CD4-positive, alpha-beta memory T cell (primary cell): ENCODE results near the gene AGBL2. TPM values are rescaled to one million over a fixed set of nuclear protein-coding genes. Genes with fewer than 3 reads are reported as not detected.
A peak's percentile ranks its signal among the peaks of the same experiment; 100 is the strongest.

Experiments used
- CTCF ChIA-PET: fragments of 350-600 bp; sonication (Branson Sonifier 250); formaldehyde crosslinking; loops from one replicate; lab custom pipeline; 2021; ENCODE audit warnings: inconsistent platforms; ENCODE audit not compliant: partially characterized antibody; lab: Charles Lee
- POLR2A ChIA-PET: fragments of 350-600 bp; sonication (Branson Sonifier 250); formaldehyde crosslinking; loops from one replicate; lab custom pipeline; 2021; ENCODE audit not compliant: partially characterized antibody; lab: Charles Lee
- DNase-seq, 5 donors: peaks; one replicate each; pipeline versions ENCODE4 v3.0.0 to v3.0.0-alpha.2; 2020 to 2022; ENCODE audit warnings: mixed read lengths in 1 of 5
- H3K27ac ChIP-seq: one replicate; pipeline ENCODE4 v1.7.0; 2013; ENCODE audit warnings: low read depth, low read length
- H3K27me3 ChIP-seq: 2 replicates; pipeline ENCODE4 v1.7.0; 2013; ENCODE audit warnings: mild to moderate bottlenecking, low read length, moderate library complexity; ENCODE audit not compliant: insufficient read depth
- H3K36me3 ChIP-seq: 2 replicates; pipeline ENCODE4 v1.7.0; 2013; ENCODE audit warnings: mild to moderate bottlenecking, low read length, moderate library complexity; ENCODE audit not compliant: insufficient read depth
- H3K4me1 ChIP-seq: 2 replicates; pipeline ENCODE4 v1.7.0; 2013; ENCODE audit warnings: mild to moderate bottlenecking, low read length, moderate library complexity; ENCODE audit not compliant: insufficient read depth
- H3K4me3 ChIP-seq, 2 donors: one replicate each; pipeline ENCODE4 v1.7.0; 2013; ENCODE audit warnings: low read length in 2 of 2, mild to moderate bottlenecking in 1 of 2
- H3K9me3 ChIP-seq, 2 donors: one replicate each; pipeline ENCODE4 v1.7.0; 2013; ENCODE audit warnings: low read length in 2 of 2, control low read depth in 1 of 2; ENCODE audit not compliant: control insufficient read depth in 1 of 2
- H3K27ac Mint-ChIP-seq, 7 donors: one replicate each; pipeline ENCODE4 v1.8.0; 2020 to 2021; ENCODE audit warnings: mixed read lengths in 7 of 7, mild to moderate bottlenecking in 6 of 7, inconsistent platforms in 3 of 7, moderate library complexity in 3 of 7
- H3K27me3 Mint-ChIP-seq, 2 donors: one replicate each; pipeline ENCODE4 v1.8.0; 2020 to 2021; ENCODE audit warnings: mixed read lengths in 2 of 2
- H3K36me3 Mint-ChIP-seq, 2 donors: one replicate each; pipeline ENCODE4 v1.8.0; 2020 to 2021; ENCODE audit warnings: mixed read lengths in 2 of 2, inconsistent platforms in 1 of 2, mild to moderate bottlenecking in 1 of 2
- H3K4me1 Mint-ChIP-seq, 4 donors: one replicate each; pipeline ENCODE4 v1.8.0; 2020 to 2021; ENCODE audit warnings: mixed read lengths in 4 of 4, mild to moderate bottlenecking in 1 of 4
- H3K4me3 Mint-ChIP-seq, 8 donors: one replicate each; pipeline ENCODE4 v1.8.0; 2020 to 2021; ENCODE audit warnings: mixed read lengths in 8 of 8, mild to moderate bottlenecking in 7 of 8, moderate library complexity in 6 of 8, inconsistent platforms in 3 of 8
- H3K9me3 Mint-ChIP-seq, 8 donors: one replicate each; pipeline ENCODE4 v1.8.0; 2020 to 2021; ENCODE audit warnings: mixed read lengths in 8 of 8, mild to moderate bottlenecking in 5 of 8, inconsistent platforms in 3 of 8, moderate library complexity in 1 of 8
- intact Hi-C: fragments of 100-400 bp; cut with micrococcal nuclease; formaldehyde crosslinking; loops from one replicate; pipeline ENCODE4 v1.15.1; 2023
- polyA plus RNA-seq, 2 donors: library from polyadenylated mRNA; unstranded; fragments of 300-500 nt; fragmentation: Illumina TruSeq; gene quantifications; one replicate each; pipeline ENCODE4 v1.2.3, GENCODE V29; 2021
- total RNA-seq, 2 experiments: library from RNA; stranded (reverse); gene quantifications; one replicate each; pipeline ENCODE4 v1.2.3, GENCODE V29; 2021

AGBL2 gene
- total and polyA plus RNA-seq, 4 experiments from 2014 or later = 1.6 to 8.1 (median 4.8) TPM

DNA sequence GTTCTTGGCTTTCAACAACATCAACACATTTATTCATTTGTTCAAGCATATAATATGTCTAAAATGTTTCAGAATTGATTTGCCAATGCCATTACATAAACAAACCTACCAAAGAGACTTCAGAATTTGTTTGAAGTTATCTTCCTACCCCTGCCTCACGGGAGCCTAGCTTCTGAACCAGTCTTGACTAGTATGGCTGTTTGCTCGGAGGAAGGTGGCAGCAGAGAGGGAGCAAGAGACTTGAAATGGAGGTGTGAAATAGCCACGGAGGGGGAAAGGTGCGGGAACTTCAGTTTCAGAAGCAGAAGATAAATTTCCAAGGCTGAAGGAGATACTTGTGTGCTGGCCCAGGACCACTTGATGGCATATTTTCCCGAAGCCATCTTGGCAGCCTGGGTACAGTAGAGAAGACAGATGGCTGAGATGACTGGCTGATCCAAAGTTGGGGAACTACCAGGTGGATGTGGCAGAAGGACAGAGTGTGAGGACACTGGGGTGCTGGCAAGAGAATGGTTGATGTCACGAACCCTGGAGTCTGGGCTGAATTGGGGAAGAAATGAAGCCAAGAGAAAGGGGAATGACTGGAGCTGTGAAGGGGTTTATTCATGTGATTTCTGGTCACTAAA, 58.8 kb downstream of the AGBL2 start:
- Histone ChIP-seq H3K27me3 (no peaks in the 10 kb centered on the region), H3K4me1 (no peaks in the 10 kb centered on the region), H3K9me3 (no peaks in the 10 kb centered on the region), H3K27ac (no peak overlapping the region), H3K4me3 (no peak overlapping the region), H3K36me3 (no peaks in the 10 kb centered on the region)
- no peak for DNase-seq
- ChIA-PET POLR2A (no interaction called here), CTCF (no interaction called here)
- Mint-ChIP-seq H3K9me3 (peaks cover 0 to 9% (median 5%) of the 10 kb centered on the region in 8 donors), H3K4me3 (no peak overlapping the region), H3K27ac (no peak overlapping the region), H3K36me3 (no peaks in the 10 kb centered on the region), H3K4me1 (no peaks in the 10 kb centered on the region), H3K27me3 (peaks cover 0 to 4% of the 10 kb centered on the region in 2 donors)
- intact Hi-C loops = no loop called here

DNA sequence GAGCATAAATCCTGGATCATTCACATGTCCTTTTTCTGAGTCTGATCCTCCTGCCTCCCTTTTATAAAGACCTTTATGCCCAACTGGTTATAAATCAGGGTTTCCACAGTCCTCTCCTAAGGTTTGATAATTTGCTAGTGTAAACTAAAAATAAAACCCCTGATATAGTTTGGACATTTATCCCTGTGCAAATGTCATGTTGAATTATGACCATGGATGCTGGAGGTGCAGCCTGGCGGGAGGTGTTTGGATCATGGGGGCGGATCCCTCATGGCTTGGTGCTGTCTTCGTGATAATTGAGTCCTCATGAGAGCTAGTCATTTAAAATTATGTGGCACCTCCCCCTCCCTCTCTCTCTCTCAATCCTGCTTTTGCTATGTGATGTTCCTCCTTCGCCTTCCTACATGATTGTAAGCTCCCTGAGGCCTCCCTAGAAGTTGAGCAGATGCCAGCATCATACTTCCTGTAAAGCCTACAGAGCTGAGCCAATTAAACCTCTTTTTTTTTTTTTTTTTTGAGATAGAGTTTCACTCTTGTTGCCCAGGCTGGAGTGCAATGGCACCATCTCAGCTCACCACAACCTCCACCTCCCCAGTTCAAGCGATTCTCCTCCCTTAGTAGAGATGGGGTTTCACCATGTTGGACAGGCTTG, 63.2 kb downstream of the AGBL2 start:
- ChIA-PET CTCF (no interaction called here), POLR2A (no interaction called here)
- peaks cover 0 to 9% (median 5%) of the 10 kb centered on the region in 8 donors for H3K9me3 Mint-ChIP-seq
- H3K4me1 ChIP-seq = no peaks in the 10 kb centered on the region
- no peaks in the 10 kb centered on the region for H3K9me3 ChIP-seq
- no peaks in the 10 kb centered on the region for H3K36me3 Mint-ChIP-seq
- intact Hi-C loops = no loop called here
- no peaks in the 10 kb centered on the region for H3K36me3 ChIP-seq
- DNase-seq = no peak
- H3K27ac ChIP-seq = no peak overlapping the region
- H3K27me3 ChIP-seq = no peaks in the 10 kb centered on the region
- H3K27me3 Mint-ChIP-seq = peaks cover 0 to 4% of the 10 kb centered on the region in 2 donors
- no peak overlapping the region for H3K27ac Mint-ChIP-seq
- H3K4me3 ChIP-seq = no peak overlapping the region
- H3K4me3 Mint-ChIP-seq = no peak overlapping the region
- H3K4me1 Mint-ChIP-seq = no peaks in the 10 kb centered on the region

DNA sequence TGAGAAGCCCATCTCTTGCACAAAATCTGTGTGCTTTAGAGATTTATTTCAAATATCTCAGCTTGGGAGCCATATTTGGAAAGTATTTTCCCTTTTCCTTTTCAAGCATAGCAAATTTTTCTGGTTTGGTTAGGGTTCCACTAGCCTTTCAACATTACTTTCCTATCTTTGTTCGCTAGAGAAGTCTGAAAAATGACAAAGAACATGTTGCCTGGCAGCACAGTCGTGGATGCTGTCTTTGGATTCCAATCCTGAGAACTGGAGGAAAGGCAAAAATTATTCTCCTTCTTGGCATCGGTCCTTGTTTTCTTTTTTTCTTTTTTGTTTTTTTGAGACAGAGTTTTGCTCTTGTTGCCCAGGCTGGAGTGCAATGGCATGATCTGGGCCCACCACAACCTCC, 65.9 kb downstream of the AGBL2 start:
- Histone ChIP-seq H3K27ac (no peak overlapping the region), H3K4me1 (no peaks in the 10 kb centered on the region), H3K27me3 (no peaks in the 10 kb centered on the region), H3K9me3 (no peaks in the 10 kb centered on the region), H3K4me3 (no peak overlapping the region), H3K36me3 (no peaks in the 10 kb centered on the region)
- H3K4me3 Mint-ChIP-seq = no peak overlapping the region
- H3K4me1 Mint-ChIP-seq = no peaks in the 10 kb centered on the region
- no peaks in the 10 kb centered on the region for H3K27me3 Mint-ChIP-seq
- H3K36me3 Mint-ChIP-seq = no peaks in the 10 kb centered on the region
- peak overlapping the region in 1 of 7 donors; percentile 15 for H3K27ac Mint-ChIP-seq
- intact Hi-C loops = no loop called here
- peaks cover 0 to 9% (median 5%) of the 10 kb centered on the region in 8 donors for H3K9me3 Mint-ChIP-seq
- POLR2A ChIA-PET = no interaction called here
- CTCF ChIA-PET = no interaction called here
- DNase-seq = no peak

DNA sequence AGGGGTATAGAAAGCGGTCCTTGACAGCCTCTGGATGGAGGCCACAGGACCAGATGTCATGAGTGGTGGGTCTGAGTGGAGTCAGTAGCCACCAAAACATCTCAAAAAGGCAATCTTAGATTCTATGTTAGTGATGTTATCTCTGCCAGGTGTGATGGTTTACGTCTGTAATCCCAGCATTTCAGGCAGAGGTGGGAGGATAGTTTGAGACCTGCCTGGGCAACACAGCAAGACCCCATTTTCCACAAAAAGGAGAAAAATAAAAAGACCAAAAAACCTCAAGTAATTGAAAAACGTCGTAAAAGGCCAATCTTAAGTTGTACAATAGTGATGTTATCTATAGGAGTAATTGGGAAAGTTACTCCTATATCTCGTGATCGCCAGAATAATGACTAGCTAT, 69.2 kb downstream of the AGBL2 start:
- Mint-ChIP-seq H3K9me3 (no peaks in the 10 kb centered on the region), H3K36me3 (peaks cover 0 to 8% of the 10 kb centered on the region in 2 donors), H3K4me3 (no peak overlapping the region), H3K27ac (peak overlapping the region in 1 of 7 donors; percentile 12), H3K4me1 (peaks cover 11 to 22% (median 13%) of the 10 kb centered on the region in 4 donors), H3K27me3 (no peaks in the 10 kb centered on the region)
- Histone ChIP-seq H3K4me1 (peaks cover 16% of the 10 kb centered on the region), H3K4me3 (no peak overlapping the region), H3K9me3 (no peaks in the 10 kb centered on the region), H3K27me3 (no peaks in the 10 kb centered on the region), H3K36me3 (no peaks in the 10 kb centered on the region), H3K27ac (no peak overlapping the region)
- ChIA-PET POLR2A (no interaction called here), CTCF (interaction anchor here (0.6 kb wide), 1 partner anchor 59 kb away, joined by 3 read pairs; no protein-coding TSS in a partner anchor)
- intact Hi-C loops = no loop called here
- DNase-seq = no peak

- CTCF ChIA-PET = no interaction called here
- H3K4me3 ChIP-seq = no peak overlapping the region
Measured at GRCh38 chr11:47645500-47645899, 69.7 kb downstream of the AGBL2 start.

DNA sequence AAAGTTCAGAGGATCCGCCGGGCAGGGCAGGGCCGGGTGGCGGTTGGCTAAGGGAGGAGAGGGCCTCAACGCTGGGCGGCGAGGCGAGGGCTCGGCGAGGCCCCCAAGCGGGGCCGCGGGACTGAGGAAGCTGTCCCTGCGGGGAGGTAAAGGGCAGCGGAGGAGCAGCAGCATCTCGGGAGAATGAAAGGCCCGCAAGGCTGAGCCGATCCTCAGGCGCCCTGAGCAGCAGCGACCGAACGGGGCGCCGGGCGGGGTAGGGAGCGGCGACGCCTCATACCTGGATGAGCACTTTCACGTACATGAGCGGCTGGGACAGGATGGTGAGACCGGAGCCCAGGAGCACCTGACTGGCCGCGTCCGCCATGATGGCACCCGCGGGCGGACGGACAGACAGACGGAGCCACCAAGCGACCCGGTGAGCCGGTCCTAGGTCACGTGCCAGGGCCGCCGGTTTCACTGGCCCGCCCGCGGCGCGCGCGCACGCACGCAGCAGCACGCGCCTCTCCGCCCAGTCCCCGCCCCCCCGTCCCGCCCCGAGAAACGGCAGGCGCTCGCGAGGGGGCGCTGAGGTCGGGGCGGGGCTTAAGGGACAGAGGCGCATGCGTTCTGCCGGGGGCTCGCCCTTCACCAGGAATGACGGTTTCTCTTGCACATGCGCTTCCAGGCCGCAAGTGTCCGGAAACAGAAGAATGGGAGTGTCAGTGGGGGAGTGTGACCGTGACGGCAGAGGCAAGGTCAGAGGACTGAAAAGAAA, 72.9 kb downstream of the AGBL2 start, which contains the start of gene MTCH2:
Gene MTCH2, minus strand, starts transcription at position 461 of the 757 bp plus-strand sequence. Its CDS starts 94 bp downstream, at position 367.
- intact Hi-C loops = loop anchor here (1.0 to 5.0 kb wide), 7 partner anchors 73 to 468 kb away; partner anchors contain the start of genes AGBL2, CELF1, FNBP4 and NUP160
- H3K36me3 ChIP-seq = peaks cover 7% of the 10 kb centered on the region
- DNase-seq = peak; percentile 95 to 96 (median 96)
- H3K36me3 Mint-ChIP-seq = peaks cover 15 to 25% of the 10 kb centered on the region in 2 donors
- peak within 1 kb of the TSS; percentile 82 to 98 (median 96) for H3K4me3 Mint-ChIP-seq
- H3K4me1 ChIP-seq = peaks cover 23% of the 10 kb centered on the region
- no peaks in the 10 kb centered on the region for H3K27me3 Mint-ChIP-seq
- peak within 1 kb of the TSS; percentile 86 to 90 for H3K4me3 ChIP-seq
- H3K27me3 ChIP-seq = no peaks in the 10 kb centered on the region
- no peaks in the 10 kb centered on the region for H3K9me3 ChIP-seq
- H3K4me1 Mint-ChIP-seq = peaks cover 11 to 31% (median 18%) of the 10 kb centered on the region in 4 donors
- ChIA-PET CTCF (interaction anchor here (0.6 to 0.9 kb wide), 4 partner anchors 73 to 119 kb away, joined by 3 to 4 read pairs (median 4); partner anchors contain the start of gene AGBL2), POLR2A (interaction anchor here (2.4 kb wide), 1 partner anchor 73 kb away, joined by 7 read pairs; the partner anchor contains the start of gene AGBL2)
- H3K27ac ChIP-seq = peak within 1 kb of the TSS; percentile 93
- peak within 1 kb of the TSS; percentile 84 to 99 (median 98) for H3K27ac Mint-ChIP-seq
- H3K9me3 Mint-ChIP-seq = no peaks in the 10 kb centered on the region

More at GRCh38 chr11:47645500-47645899, 69.7 kb downstream of the AGBL2 start:
- no peak overlapping the region for H3K27ac ChIP-seq
- Mint-ChIP-seq H3K36me3 (peaks cover 0 to 8% of the 10 kb centered on the region in 2 donors), H3K4me3 (no peak overlapping the region), H3K27ac (peak overlapping the region in 1 of 7 donors; percentile 12), H3K9me3 (no peaks in the 10 kb centered on the region), H3K27me3 (no peaks in the 10 kb centered on the region), H3K4me1 (peaks cover 11 to 26% (median 17%) of the 10 kb centered on the region in 4 donors)
- POLR2A ChIA-PET = no interaction called here
- no peaks in the 10 kb centered on the region for H3K9me3 ChIP-seq
- H3K27me3 ChIP-seq = no peaks in the 10 kb centered on the region
- H3K4me1 ChIP-seq = peaks cover 21% of the 10 kb centered on the region
- H3K36me3 ChIP-seq = no peaks in the 10 kb centered on the region
- DNase-seq = no peak
- intact Hi-C loops = no loop called here
